ENCODE results near the gene RAB36. TPM values are rescaled to one million over a fixed set of nuclear protein-coding genes. Genes with fewer than 3 reads are reported as not detected.

The RAB36 gene
- total RNA-seq = 2.1 and 17.1 TPM in 2 replicates

DNA sequence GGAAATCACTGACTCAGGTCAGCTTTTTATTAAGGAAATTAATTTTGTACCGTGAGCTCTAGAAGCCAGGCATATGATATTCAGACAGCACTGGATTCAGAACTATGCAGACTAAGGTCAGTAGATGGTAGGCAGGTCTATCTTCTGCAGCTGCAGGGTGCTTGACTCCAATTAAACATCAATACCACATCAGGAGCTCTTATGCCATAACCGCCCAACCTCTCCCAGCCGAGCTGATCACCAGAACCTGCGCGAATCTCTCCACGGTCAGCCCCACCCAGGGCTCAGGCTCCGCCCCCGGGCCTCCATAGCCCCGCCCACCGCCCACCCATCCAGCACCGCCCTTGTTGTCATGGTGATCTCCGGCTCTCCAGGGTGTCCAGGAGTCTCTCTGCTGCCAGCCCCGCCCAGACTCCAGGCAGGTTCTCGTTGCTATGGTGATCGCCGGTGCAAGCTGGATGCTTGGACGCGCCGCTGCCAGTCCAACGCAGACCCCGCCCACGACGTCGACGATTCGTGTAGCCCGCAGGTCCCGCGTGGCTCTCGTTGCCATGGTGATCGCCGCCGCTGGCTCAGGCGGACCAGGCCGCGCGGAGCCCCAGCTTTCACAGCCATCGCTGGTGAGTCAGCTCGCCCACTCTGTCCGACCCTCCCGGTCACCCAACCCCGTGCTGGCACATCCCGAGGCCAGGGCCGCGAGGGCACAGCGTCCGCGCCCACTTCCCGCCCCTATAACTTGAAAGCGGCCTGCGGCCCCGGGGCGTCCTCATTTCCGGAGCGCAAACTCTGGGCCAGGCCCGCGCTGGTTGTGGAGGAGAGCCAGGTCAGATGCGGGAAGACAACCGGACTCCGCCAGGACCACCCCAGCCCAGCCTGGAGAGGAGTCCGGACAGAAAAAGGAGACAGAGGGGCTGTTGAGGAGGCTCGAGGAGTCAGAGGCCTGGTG lies at the start of gene RAB36:
RAB36 (plus strand) TSS at position 546 of the 946 bp plus-strand sequence. CDS start 1,140 bp downstream, outside the sequence.
- DNase-seq (ENCODE audit: low read depth) = peak; percentile 99

DNA sequence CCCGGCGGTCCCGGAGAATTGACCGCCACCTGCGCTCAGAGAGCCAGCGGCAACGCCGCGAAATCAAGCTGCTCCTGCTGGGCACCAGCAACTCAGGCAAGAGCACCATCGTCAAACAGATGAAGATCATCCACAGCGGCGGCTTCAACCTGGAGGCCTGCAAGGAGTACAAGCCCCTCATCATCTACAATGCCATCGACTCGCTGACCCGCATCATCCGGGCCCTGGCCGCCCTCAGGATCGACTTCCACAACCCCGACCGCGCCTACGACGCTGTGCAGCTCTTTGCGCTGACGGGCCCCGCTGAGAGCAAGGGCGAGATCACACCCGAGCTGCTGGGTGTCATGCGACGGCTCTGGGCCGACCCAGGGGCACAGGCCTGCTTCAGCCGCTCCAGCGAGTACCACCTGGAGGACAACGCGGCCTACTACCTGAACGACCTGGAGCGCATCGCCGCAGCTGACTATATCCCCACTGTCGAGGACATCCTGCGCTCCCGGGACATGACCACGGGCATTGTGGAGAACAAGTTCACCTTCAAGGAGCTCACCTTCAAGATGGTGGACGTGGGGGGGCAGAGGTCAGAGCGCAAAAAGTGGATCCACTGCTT lies 49.4 kb upstream of the RAB36 start:
- DNase-seq (ENCODE audit: low read depth) = no peak

DNA sequence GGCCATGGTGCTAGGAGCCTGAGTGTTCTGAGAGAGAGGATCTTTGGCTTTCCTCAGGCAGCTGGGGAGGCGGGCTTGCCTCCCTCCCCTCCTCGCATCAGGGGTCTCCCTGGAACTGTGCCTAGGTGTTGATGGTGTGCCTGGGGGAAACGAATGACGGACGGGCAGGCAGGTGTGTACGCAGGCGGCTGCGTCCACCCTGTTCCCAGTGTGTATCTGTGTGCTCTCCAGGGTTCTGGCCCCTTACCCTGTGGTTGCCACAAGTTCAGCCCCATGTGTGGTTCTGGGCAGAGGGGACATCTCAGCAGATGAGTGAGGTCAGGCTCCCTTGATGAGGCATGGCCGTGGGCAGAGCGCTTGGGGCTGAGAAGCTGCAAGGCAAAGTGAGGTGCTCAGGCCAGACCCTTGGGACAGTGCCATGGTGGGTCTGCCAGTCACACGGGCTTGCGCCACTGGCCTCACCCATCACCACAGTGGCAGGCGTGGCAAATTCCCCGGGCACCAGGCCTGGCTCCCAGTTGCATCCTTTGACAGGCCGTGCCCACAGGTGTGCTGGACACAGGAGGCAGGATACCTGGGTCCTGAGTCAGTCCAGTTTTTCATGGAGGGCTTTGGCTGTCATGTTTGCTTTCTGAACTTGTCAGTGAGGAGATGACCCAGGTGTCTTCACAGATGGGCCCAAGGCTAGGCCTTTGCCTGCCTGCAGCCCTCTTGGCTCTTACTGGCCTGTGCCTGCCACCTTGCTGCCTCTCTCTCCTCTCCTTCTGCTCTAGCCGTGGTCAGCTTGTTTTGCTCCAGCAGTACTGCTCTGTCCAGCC lies 47.7 kb upstream of the RAB36 start:
- no peak for DNase-seq (ENCODE audit: low read depth)

- DNase-seq (ENCODE audit: low read depth) = no peak
Measured at GRCh38 chr22:23098230-23098705, 47.0 kb upstream of the RAB36 start.

GRCh38 chr22:23098718-23099530 lies 46.4 kb upstream of the RAB36 start:
- DNase-seq (ENCODE audit: low read depth) = no peak

GRCh38 chr22:23099531-23099804 lies 45.8 kb upstream of the RAB36 start:
- no peak for DNase-seq (ENCODE audit: low read depth)

- no peak for DNase-seq (ENCODE audit: low read depth)
Measured at GRCh38 chr22:23100124-23100801, 45.0 kb upstream of the RAB36 start.

GRCh38 chr22:23101524-23101923 lies 43.8 kb upstream of the RAB36 start:
- no peak for DNase-seq (ENCODE audit: low read depth)

DNA sequence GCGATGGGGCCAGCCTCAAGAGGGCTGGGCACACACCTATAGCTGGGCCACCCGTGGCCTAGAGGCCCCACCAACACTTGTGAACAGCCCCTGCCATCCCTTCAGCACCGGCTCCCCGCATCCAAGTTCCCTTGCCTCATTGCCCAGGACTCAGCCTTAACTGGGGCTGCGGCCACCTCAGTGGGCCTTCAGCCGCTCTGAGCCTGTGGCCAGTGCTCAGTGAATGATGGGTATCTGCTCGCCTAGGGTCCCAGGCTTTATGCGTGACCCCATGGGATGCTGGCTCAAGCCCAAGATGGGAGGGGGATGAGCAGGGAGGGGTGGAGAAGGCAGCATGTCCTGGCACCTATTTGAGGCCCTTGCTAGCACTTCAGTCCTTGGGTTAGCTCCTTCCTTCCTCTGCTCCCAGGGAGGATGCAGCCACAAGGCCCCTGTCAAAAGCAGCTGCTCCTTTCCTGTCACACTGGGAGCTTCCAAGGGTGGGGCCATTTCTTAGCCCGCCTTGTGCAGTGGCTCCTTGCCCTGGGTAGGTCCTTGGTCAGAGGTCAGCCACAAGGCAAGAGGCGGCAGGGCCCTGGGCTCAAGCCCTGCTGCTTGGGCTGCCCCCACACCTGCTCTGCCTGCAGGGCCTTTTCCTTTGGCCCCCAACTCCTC lies 43.1 kb upstream of the RAB36 start:
- DNase-seq (ENCODE audit: low read depth) = no peak

DNA sequence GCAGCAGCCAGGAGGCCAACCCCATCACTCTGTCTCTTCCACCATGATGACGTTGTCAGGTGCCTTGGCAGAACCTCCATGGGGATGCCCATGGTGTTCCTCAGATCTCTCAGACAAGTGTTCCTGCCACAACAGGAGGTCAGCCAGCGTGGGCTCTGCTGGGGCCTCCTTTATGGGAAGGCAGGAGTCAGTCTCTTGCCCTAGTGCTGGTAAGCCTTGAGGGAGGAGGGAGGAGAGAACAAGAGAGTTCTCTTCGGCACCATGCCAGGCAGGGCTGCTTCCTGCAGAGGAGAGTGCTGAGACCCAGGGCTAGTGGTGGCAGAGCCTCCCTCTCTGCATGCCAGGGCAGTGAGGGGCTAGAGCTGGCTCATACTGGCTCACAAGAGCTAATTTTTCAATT lies 42.5 kb upstream of the RAB36 start:
- DNase-seq (ENCODE audit: low read depth) = no peak

- no peak for DNase-seq (ENCODE audit: low read depth)
Measured at GRCh38 chr22:23103199-23103954, 41.9 kb upstream of the RAB36 start.

DNA sequence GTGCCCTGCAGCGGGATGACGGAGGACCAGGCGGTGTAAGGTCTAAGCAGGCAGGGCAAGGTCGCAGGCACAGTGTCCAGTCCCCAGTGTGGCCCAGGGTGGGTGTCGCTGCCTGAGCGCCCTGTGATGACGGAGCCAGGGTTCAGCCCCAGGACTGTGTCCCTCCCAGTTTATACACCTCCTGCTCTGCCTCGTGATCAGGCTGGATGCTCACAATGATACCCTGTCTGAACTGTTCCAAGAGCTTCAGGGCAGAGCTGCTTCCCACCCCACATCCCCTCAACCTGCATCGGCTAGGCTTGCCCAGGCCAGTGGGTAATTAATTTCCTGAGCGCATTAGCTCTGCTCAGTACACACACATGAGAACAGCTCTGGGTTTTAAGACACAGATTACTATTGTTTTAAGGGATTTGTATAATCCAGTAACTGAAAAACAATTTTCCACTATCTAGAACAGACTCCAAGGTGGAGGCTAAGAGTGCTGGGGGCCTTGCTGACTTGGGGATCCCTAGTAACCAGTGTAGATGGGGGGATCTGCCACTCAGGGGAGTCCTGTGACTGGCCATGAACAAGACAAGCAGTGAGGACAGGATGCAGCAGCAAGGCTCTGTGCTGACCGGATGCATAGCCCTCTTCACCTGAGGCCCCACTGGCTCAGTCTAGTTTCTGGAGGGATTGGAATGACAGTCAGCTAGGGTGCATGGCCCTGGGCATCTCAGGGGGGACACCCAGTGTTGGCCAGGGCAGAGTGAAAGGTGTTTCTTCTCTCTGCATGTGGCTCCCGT lies 40.9 kb upstream of the RAB36 start:
- DNase-seq (ENCODE audit: low read depth) = no peak

GRCh38 chr22:23105304-23105703 lies 40.0 kb upstream of the RAB36 start:
- no peak for DNase-seq (ENCODE audit: low read depth)

DNA sequence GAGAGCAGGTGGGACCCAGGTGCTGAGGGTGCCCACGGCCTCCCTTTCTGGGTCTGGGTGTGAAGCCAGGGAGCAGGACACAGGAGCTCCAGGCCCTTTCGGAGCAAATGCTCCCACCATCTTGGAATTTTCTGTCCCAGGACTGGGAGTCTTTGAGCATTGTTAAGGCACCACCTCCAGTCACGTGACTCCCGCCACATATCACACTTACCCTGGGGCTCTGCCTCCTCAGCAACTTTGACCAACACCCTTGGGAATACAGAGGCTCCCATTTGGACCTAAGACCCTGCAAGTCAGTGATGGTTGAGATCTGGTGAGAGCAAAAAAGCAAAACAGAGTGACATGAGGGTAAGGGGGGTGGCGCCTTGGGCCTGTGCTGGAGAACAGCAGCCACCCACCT lies 39.4 kb upstream of the RAB36 start:
- no peak for DNase-seq (ENCODE audit: low read depth)

DNA sequence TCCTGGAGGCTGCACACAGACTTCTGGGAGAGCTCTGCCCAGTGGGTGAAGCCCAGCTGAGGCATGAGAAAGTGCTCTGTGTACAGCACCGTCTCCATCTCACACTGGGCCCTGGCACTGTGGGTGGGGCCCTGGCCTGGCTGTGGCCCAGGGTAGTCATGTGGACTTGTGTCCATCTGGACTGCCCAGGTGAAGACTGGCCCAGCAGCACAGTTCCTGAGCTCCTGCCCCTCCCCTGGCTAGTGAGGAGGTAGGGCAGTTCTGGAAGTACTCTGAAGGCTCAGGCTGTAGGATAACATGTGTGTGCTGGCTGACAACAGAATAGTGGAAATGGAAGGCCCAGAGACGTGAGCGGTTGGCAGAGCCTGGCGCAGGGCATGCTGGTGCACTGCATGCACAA lies 38.9 kb upstream of the RAB36 start:
- no peak for DNase-seq (ENCODE audit: low read depth)

DNA sequence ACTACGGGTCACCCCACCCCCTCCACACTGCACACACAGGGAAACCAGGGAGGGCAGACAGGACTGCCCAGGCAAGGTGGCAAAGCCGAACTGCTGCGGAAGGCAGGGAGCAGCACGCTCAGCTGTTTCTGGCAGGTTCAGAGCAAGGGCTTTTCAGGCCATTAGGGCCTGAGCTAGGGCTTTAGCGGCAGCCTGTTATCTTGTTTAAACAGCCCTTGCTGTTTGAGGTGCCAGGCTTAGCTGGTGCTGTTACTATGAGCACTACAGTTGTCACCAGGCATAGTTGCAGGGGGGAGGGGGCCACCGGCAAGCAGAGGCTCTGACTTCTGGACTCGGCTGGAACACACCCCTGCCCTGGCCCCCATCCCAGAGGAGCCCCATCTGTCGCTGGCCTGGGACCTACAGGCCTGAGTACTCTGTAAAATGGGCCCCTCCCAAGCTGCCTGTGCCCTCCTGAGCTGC lies 38.3 kb upstream of the RAB36 start:
- no peak for DNase-seq (ENCODE audit: low read depth)

GRCh38 chr22:23107487-23108248 lies 37.6 kb upstream of the RAB36 start:
- no peak for DNase-seq (ENCODE audit: low read depth)

Data from renal cortical epithelial cell (primary cell).